ENCODE results near the gene SCCPDH.

DNA sequence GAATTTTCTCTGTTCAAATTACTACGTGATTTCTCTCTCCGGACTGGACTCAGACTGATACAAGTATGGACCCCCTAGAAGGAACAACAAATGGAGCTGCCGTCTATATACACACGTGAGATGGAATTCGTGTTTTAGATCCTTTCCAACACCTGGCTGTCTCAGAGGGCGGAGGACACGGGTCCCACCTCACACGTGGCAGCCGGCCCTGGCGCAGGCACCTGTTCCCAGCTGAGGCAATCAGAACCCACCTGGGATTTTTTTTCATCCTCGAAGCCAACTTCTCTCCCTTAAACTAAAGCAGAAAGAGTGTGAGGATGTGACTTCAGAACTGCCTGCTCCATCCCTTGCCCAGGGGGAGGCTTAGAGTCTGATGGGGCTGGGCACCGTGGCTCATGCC, 34.1 kb upstream of the SCCPDH start:
- TF ChIP-seq CTCF (conservative IDR thresholded peaks at IDR 0.05 in 1 of 2, IDR thresholded peaks at IDR 0.05 in 1 of 2; ENCODE audit: low read depth in 1 of 2, low read length in 2 of 2) (no peak), EZH2 (IDR thresholded peaks at IDR 0.05; ENCODE audit: low read length, missing control alignments) (no peak)

All from fibroblast of lung (primary cell).